Mucosa of descending colon (tissue), 3 donors: ENCODE data around the gene AASDH. TPM values are rescaled to one million over a fixed set of nuclear protein-coding genes. Genes with fewer than 3 reads are reported as not detected.

Experiments
- ATAC-seq: fragments of 200-7000 bp; cut with Tn5 transposase; one replicate; pipeline ENCODE4 v1.9.1; 2020; ENCODE audit warnings: mild to moderate bottlenecking, moderate library complexity
- DNase-seq, 3 donors: peaks; one replicate each; pipeline ENCODE4 v3.0.0-alpha.2; 2020
- H3K36me3 ChIP-seq: fragments of 200-600 bp; one replicate; pipeline ENCODE4 v1.8.0; 2021; ENCODE audit warnings: low read depth, mild to moderate bottlenecking
- H3K4me1 ChIP-seq: fragments of 200-600 bp; one replicate; pipeline ENCODE4 v1.8.0; 2021; ENCODE audit warnings: low read depth, mild to moderate bottlenecking
- H3K4me3 ChIP-seq: fragments of 200-600 bp; one replicate; pipeline ENCODE4 v1.8.0; 2021; ENCODE audit warnings: mild to moderate bottlenecking
- H3K9me3 ChIP-seq: fragments of 200-600 bp; one replicate; pipeline ENCODE4 v1.8.0; 2021; ENCODE audit warnings: mild to moderate bottlenecking
- CTCF ChIP-seq: fragments of 200-600 bp; IDR thresholded peaks from one replicate; pipeline ENCODE4 v1.8.0; 2022; ENCODE audit warnings: antibody characterized with exemption, mild to moderate bottlenecking
- intact Hi-C, 2 donors: fragments of 100-400 bp; cut with DNase I in 1 of 2; cut with micrococcal nuclease in 1 of 2; formaldehyde crosslinking; loops; one replicate each; pipeline versions ENCODE4 v1.11.0 to v1.11.1; 2022; cut with DNase I, micrococcal nuclease
- total RNA-seq, 3 donors: library from RNA; stranded (reverse); fragmentation: NEBNext Ultra II Directional in 2 of 3; extraction: Animal tissue kit (Norgen Biotek cat#: 25700) in 2 of 3; gene quantifications; one replicate each; pipeline versions ENCODE4 v1.2.1 to v1.2.4, GENCODE V29; 2021 to 2023
- donor health status: DM: no; HTN: no; CAD: no; lungs with moderate emphysema.
- donor health status: DM: no; HTN: no; CAD: no.
- donor health status: DM: no; HTN: yes; CAD: no.

AASDH gene
- total RNA-seq, 3 donors from 2014 or later: 8.9 to 9.6 (median 9.2) TPM

- intact Hi-C loops: no loop called here
- no peak for ATAC-seq
Observed at GRCh38 chr4:56424176-56424575, 36.9 kb upstream of the AASDH start.

GRCh38 chr4:56417396-56417795 lies 30.1 kb upstream of the AASDH start:
- DNase-seq (no peak), ATAC-seq (no peak)
- no peak for TF ChIP-seq CTCF
- Histone ChIP-seq H3K4me1 (no peaks in the 10 kb centered on the region), H3K4me3 (no peak overlapping the region), H3K9me3 (no peaks in the 10 kb centered on the region), H3K36me3 (no peaks in the 10 kb centered on the region)
- intact Hi-C loops: no loop called here

More at GRCh38 chr4:56424176-56424575, 36.9 kb upstream of the AASDH start:
- Histone ChIP-seq H3K4me1 (no peaks in the 10 kb centered on the region), H3K4me3 (no peak overlapping the region), H3K36me3 (no peaks in the 10 kb centered on the region), H3K9me3 (no peaks in the 10 kb centered on the region)
- TF ChIP-seq CTCF: no peak
- DNase-seq: no peak

GRCh38 chr4:56416349-56416748 lies 29.1 kb upstream of the AASDH start:
- DNase-seq (no peak), ATAC-seq (no peak)
- intact Hi-C loops: no loop called here

GRCh38 chr4:56414135-56414670 lies 26.9 kb upstream of the AASDH start:
- H3K4me1 ChIP-seq: no peaks in the 10 kb centered on the region
- ATAC-seq (peak; percentile 61), DNase-seq (peak in 1 of 3 donors; percentile 6)
- no peak overlapping the region for H3K4me3 ChIP-seq
- TF ChIP-seq CTCF: no peak
- H3K36me3 ChIP-seq: no peaks in the 10 kb centered on the region
- no peaks in the 10 kb centered on the region for H3K9me3 ChIP-seq
- intact Hi-C loops: no loop called here

More at GRCh38 chr4:56416349-56416748, 29.1 kb upstream of the AASDH start:
- no peaks in the 10 kb centered on the region for H3K4me1 ChIP-seq
- no peak for TF ChIP-seq CTCF
- no peaks in the 10 kb centered on the region for H3K9me3 ChIP-seq
- no peak overlapping the region for H3K4me3 ChIP-seq
- H3K36me3 ChIP-seq: no peaks in the 10 kb centered on the region

GRCh38 chr4:56410247-56411062 lies 23.2 kb upstream of the AASDH start:
- Histone ChIP-seq H3K4me1 (no peaks in the 10 kb centered on the region), H3K9me3 (no peaks in the 10 kb centered on the region), H3K4me3 (no peak overlapping the region), H3K36me3 (no peaks in the 10 kb centered on the region)
- intact Hi-C loops: no loop called here
- DNase-seq (peak in 1 of 3 donors; percentile 70), ATAC-seq (peak; percentile 97)
- TF ChIP-seq CTCF: no peak
